Activated CD4-positive, alpha-beta T cell treated with anti-CD3 and anti-CD28 coated beads for 1 hour (primary cell): ENCODE results near the gene ME3.

Source experiments
- DNase-seq: peaks from one replicate; pipeline ENCODE4 v3.0.0-alpha.2; 2020

ME3 gene

DNA sequence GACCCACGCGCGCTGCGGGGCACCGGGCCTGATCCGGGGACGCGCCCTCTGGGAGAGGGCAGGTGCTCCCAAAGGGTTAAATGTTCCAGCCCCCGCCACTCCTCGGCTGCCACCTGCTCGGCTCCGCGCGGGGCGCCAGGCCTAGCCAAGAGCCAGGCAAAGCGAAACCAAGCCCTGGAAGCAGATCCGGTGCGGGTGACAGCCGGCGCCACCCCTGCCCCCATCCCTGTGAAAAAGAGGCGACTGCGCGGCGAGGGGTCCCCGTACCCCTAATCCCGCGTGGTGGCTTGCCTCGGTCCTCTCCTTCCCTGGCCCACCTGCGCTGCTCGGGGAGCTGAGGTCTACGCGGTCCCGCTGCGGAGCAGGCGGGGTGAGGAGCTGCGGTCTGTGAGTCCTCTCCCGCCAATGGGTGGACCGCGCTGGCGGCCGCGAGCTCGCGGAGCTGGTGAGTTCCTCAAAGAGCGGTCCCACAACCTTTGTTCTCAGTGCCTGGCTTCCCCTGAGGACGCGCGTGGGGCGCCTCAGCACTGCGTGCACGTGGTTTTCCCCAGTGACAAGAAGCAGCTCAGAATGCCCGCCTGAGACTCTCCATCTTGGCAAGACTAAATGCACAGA lies at the start of gene ME3:
Gene ME3 (minus strand): TSS at position 610 of the 615 bp plus-strand sequence.
- DNase-seq: peak; percentile 16

DNA sequence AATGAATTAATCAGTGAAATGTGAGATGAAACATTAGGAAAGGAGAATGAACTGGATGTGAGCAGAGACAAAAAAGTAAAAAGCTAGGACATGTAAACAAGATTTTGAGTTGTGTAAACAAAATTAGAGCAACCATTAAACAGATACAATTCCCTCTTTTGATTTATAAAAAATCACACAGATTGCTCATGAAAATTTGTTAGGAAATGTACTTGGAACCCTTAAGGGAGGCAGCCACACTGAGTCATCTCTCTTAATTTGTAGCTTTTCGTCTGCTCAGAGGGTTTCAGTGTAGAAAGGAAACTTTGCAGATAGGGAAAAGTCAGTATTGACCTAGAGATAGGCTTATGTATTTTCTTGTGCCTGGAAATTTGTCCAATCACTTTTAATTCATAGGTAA lies 49.6 kb upstream of the ME3 start:
- DNase-seq: no peak

DNA sequence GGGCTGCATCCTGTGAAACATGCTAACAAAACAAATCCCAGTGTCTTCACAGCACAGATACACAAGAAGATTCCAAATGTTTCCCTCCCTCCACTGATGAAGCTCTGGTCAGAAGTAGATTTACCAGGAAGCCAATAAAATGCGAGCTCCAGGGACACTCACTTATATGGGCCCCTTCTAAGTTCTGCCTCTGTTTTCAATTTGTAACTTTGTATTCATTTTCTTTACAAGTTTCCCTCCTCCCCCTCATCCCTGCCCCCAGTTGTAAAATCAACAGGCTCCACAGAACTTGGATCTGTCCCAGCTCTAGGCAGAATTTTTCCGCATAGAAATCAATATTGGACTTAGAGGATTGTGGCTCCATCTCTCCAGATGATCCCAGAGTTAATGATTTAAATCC lies 48.1 kb upstream of the ME3 start:
- no peak for DNase-seq

- no peak for DNase-seq
These were observed 47.5 kb upstream of the ME3 start for GRCh38 chr11:86719781-86720463.

- DNase-seq: no peak
These were observed 46.6 kb upstream of the ME3 start for GRCh38 chr11:86718999-86719398.

- DNase-seq: no peak
These were observed 46.1 kb upstream of the ME3 start for GRCh38 chr11:86718521-86718920.

GRCh38 chr11:86717817-86718501 lies 45.5 kb upstream of the ME3 start:
- DNase-seq: no peak

GRCh38 chr11:86715611-86716010 lies 43.2 kb upstream of the ME3 start:
- no peak for DNase-seq

GRCh38 chr11:86713552-86713951 lies 41.1 kb upstream of the ME3 start:
- DNase-seq: no peak

GRCh38 chr11:86710936-86711335 lies 38.5 kb upstream of the ME3 start:
- DNase-seq: no peak

DNA sequence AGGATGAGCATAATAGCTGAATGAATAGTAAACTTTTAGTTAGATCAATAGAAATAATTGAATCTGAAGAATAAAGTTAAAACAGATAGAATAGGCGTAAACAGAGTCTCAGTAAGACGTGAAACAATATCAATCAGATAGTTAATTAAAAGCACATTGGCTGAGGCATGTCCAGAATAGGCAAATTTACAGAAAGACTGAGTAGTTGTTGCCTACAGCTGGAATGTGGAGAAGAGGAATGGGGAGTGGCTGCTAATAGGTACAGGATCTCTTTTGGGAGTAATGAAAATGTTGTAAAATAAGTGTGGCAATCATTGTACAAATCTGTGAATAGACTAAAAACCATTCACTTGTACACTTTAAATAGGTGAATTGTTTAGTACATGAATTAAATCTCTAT lies 36.3 kb upstream of the ME3 start:
- DNase-seq: no peak

- DNase-seq: no peak
These were observed 34.1 kb upstream of the ME3 start for GRCh38 chr11:86706338-86707131.

- DNase-seq: no peak
These were observed 32.3 kb upstream of the ME3 start for GRCh38 chr11:86704710-86705109.

DNA sequence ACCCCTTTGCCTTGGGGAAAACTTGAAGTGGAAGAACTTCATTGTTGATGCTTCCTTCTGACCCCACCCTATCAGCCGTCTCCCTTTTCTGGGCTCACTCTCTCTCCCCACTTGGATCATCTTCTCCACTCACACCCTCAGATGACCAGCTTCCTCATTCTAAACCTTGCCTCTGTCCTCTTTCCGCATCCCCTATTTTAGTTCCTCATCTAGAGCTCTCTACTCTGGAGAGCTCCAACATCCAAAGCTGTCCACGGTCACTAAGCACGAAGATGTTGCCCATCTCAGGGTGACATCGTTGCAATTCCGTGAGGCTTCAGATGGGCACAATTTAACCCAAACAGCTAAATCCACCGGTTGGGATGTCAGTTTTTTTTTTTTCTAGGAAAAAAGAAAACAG lies 31.6 kb upstream of the ME3 start:
- no peak for DNase-seq

GRCh38 chr11:86702220-86702983 lies 30.0 kb upstream of the ME3 start:
- DNase-seq: no peak

DNA sequence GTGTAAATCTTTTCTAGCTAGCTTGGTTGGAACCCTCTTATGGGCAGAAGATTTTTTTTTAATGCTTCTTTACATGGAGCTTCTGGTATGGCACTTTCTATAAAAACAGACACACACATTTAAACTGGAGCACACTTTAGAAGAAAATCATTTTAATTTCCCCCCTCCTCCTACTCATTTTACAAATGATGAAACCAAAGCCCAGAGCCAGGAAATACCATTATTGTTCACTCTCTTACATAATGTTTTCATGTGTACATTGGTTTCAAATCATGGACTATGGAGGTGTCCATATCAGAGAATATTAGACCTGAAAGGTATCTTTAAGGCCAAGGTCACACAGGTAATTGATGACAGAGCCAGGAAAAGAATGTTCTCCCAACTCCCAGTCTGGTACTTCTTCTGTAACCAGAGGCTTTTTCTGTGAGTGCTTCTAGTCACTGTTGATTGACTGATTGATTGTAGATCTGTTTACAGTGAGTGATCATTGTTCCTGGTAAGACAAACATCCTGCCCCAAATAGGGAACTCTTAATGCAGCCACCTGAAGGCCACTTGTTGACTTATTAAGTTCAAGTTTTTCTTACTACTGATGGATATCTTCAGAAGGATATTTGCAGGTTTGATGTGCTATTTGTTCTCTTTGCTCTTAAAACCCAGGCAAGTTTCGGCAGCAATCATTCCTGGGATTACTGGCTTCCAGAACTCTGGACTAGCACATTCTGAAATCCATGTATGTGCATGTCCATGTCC lies 26.8 kb upstream of the ME3 start:
- DNase-seq: no peak

- DNase-seq: no peak
These were observed 26.2 kb upstream of the ME3 start for GRCh38 chr11:86698639-86699038.

- no peak for DNase-seq
These were observed 24.0 kb upstream of the ME3 start for GRCh38 chr11:86696451-86696850.

GRCh38 chr11:86696004-86696403 lies 23.6 kb upstream of the ME3 start:
- no peak for DNase-seq

DNA sequence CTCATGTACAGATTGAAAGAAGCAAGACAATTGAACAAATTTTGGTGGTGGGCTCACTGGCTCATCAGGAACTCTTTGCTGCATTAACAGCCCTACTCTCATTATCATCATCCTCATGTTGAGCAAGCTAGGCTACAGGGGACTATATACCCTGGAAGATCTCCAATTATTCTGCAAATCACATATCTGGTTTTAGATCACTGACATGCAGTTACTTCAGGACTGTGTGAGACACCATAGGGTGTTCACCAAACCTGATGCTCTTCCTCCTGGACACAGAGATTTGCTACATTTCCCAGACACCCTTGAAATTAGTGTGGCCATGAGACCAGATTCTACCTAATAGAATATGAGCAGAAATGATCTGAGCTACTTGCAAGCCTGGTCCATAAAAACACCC lies 23.0 kb upstream of the ME3 start:
- no peak for DNase-seq

- no peak for DNase-seq
These were observed 21.1 kb upstream of the ME3 start for GRCh38 chr11:86693518-86693917.

GRCh38 chr11:86692746-86693145 lies 20.3 kb upstream of the ME3 start:
- no peak for DNase-seq
